Renal cortical epithelial cell (primary cell): ENCODE results near the gene ALOX5. TPM values are rescaled to one million over a fixed set of nuclear protein-coding genes. Genes with fewer than 3 reads are reported as not detected.

Experiments used
- DNase-seq: peaks from one replicate; pipeline ENCODE4 v3.0.0-alpha.2; 2011; ENCODE audit warnings: low read depth
- total RNA-seq: library from RNA; depleted of rRNA; stranded (reverse); fragments of >200 nt; gene quantifications from 2 replicates; pipeline ENCODE4 v1.2.3, GENCODE V29; 2014

Gene ALOX5
- total RNA-seq, 1 donor from 2014 or later: 32.4 TPM

DNA sequence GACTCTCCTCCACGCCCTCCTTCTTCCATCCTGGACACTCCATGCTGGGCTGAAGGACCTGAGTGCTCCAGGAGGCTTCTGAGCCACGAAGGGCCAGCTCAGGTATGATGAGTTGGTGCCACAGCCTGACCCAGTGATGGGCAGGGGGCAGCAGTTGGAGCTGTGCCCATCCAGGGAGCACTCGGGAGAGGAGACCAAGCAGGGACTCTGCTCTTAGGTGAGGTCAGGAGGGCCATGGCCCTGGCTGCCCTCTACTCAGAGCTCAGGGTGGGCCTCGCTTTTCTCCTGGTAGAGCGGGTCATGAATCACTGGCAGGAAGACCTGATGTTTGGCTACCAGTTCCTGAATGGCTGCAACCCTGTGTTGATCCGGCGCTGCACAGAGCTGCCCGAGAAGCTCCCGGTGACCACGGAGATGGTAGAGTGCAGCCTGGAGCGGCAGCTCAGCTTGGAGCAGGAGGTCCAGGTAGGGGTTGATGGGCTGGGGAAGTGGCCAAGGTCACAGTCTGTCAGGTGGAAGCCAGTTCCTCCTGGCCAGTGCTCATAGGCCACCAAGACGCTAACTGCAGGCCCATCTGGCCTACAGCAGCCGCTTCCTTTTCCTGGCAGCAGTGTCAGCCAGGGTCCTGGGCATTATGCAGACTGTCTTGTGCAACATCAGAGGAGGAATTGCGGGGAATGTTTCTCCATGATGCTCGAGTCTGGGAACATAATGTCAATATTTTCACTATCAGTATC lies 50.8 kb downstream of the ALOX5 start:
- DNase-seq: no peak

DNA sequence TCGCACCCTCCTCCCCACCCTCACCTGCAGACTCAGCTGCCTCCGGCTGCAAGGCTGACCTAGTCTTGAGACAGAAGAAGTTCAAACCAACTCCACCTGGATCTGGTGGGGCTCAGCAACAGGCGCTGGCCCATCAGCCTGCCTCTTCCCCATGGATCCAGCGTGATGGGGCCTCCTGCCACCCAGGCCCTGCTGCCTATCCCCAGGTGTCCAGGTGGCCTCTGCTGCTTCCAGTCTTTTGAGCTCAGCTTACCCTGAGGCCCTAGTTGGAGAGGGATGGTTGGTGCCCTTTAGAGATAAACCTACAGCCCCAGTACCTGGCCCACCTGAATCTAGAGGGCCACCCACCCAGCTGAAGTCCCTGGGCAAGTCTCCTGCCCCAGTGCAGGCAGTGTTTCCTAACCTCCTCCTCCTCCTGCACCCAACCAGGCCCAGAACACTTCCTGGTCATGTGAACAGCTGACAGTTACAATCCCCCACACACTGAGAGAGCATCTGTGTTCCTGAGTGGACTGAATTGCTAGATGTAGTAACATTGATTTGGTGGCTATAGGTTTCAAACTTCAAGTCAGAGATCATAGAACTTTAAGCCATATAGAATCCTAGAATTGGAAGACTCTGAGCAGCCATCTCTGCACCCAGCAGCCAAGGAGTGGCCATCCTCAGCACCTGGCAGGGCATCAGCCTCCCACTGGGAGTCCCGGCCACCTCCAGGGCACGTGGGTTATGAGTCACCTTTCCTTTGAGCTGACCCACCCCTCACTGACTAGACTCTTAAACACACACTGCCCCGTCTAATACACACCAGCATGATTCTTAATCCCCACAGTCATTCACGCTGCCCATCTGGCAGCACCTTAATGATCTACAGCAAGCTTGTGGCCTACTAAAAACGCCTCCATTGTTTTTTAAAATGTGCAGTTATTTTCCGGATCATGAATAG lies 51.9 kb downstream of the ALOX5 start:
- peak; percentile 42 for DNase-seq

DNA sequence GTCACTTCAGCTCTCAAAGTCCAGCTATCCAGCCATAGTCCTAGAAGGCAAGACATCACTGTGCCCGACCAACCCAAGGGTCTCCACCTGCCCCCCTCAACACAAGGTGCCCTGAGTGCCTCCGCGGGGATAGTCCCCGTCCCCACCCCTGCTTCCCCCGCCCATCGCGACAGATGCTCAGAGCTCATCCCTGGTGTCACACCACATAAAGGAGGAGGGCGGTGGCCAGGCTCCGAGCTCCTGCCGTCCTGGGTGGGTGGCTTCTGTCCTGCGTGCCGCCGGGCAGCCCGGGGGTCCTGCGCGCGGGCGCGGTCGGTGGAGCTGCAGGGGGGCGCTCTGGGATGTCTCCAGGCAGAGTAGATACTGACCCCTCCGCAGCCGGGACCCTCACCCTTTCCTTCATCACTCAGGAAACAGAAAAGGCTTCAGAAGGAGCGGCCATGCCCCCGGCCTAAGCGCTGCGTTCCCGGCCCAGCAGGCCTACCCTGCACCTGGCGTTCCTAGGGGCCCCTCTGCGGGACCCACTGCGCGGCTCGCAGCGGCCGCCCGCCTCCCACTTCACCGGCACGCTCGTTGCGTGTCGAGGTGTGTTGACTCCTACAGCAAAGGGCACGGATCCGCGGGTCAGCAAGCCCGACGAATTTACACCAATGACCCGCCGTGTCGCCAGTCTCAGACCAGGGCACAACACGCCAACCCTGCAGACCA lies 53.4 kb downstream of the ALOX5 start:
- no peak for DNase-seq

DNA sequence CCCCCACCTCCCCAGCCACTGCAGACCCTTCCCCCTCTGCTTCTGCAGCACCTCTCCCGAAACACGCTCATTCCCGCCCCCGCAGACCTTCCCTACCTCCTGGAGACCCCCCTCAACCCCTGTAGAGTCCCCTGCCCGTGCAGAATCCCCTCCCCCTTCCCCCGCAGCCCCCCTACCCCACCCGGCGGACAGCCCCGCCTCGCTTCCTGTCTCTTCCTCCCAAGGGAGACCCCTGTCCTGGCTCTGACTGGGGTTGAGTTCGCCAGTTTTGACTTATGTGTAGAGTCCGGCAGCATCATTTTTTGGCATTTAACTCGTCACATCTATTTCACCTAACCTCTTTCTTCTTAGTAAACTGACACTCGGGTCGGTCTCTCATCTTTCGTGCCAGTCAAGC lies 54.0 kb downstream of the ALOX5 start:
- DNase-seq: no peak

DNA sequence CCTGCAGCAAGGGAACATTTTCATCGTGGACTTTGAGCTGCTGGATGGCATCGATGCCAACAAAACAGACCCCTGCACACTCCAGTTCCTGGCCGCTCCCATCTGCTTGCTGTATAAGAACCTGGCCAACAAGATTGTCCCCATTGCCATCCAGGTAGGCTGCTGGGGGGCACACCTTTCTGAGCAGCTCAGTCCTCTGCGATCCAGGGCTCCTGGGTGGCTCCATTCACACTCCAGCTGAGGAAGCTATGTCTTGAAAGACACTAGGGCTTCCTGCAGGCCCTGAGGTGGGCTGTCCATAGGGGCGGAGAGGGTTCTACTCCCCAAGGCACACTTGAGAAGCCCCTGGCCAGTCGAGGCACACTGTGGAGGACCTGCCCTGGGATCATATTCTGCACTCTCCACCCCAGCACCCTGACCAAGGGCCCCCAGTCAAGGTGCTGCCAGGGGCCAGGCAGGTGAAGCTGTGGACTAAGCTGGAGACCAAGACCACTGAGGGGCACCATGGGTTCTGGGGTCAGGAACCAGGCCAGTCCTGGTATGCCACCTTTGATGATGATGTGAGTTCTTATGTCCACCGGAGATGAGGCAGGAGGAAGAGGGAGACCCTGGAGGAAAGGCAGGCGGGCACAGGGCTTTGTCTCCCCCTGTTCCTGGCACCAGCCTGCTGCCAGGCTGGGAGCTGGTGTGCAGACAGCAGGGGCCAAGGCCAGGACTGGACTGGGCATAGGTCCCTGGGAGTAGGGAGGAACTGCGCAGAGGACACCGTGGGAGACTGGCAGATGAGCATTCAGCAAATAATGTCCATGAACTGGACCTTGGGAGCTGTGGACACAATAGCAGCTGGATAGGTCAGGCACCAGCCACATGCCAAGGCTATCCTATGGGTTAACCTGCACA lies 54.8 kb downstream of the ALOX5 start:
- DNase-seq: no peak

DNA sequence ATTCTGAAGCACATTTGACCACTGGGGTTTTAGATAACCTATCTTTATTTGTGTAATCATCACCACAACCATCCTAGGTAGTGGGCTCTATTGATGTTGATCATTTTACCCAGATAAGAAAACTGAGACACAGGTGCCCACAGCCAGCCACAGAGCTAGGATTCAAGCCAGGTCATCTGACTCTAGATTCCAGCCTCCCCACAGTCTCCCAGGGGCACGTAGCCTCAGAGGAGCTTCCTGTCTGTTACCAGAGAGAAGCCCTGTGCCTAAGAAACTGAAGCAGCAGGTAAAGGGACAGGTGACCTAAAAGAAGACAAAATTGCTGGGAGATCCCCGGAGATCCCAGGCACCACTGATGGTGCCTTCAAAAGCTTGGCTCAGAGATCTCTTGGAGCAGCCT lies 55.8 kb downstream of the ALOX5 start:
- DNase-seq: no peak

DNA sequence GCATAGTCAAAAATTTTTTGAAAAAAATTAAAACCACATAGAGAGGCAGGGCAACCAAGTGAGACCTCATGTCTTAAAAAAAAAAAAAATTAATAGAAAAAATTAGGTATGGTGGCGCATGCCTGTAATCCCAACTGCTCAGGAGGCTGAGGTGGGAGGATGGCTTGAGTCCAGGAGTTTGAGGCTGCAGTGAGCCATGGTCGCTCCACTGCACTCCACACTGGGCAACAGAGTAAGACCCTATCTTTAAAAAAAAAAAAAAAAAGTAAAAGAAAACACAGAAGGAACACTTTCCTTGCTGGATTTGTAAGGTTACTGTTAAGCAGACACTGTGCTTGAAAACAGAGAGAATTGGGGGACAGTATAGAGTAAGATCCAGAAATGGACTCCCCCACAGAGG lies 58.1 kb downstream of the ALOX5 start:
- DNase-seq: no peak

DNA sequence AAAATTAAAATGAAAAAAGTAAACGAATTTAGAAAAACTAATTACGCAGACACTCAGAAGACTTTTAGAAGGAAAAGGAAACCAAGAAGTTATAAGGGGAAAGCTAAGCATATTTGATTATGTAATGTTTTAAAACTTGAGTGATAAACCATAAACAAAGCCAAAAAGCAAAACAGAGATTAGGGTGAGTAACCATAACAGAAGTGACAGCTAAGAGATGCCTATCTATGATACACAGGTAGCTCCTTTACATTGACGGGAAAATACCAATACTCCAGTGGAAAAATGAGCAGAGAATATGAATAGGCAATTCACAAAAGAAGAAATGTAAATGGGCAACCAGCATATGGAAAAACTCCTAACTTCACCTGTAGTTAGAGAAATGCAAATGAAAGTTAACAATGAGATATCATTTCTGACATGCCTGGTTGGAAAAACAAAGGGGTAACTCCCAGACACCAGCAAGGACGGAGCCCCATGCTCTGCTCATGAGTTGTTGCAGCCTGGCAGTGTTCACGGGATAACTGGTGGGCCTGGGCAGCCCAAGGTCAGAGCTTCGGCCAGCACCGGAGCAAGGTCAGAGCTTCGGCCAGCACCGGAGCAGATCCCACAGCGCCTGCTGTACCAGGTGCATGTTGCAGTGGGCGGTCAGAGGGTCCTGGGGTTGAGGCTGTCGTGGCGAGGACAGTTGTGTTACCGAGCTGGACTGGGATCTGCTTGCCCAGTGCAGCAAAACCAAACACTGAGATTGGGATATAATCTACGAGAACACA lies 58.9 kb downstream of the ALOX5 start:
- DNase-seq: no peak

DNA sequence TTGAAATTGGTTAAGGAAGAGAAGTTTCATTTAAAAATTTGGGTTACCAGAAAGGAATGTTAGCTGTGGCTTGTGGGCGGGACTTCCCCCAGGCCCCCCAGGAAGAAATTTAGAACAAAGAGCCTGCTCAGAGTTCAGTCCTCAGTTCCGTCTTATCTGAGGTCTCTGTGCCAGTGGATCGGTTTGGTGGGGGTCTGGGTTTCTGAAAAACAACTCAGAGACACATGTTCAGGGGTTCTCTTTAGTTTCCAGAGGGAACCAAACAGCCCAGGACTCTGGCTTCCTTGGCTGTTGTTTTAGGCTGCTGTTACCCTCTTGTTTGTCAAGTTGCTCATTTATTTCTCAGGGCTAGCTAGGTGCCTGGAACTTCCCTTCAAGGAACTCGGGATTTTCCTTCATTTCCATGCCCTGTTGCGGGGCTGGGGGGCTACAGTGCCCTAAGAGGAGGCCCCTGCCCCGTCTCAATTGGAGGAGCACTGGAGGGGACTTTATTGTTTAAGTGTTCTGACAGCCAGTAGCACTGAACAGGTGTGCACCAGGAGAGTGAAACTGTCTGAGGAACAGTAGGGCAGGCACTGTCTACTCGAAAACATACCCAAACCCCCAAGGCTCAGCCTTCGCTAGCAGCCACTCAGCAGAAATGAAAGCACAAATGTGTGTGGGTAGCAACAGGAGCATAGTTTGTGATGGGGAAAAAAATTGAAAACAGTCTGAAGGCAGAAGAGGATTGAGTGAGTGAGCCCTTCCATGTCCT lies 59.9 kb downstream of the ALOX5 start:
- DNase-seq: no peak

DNA sequence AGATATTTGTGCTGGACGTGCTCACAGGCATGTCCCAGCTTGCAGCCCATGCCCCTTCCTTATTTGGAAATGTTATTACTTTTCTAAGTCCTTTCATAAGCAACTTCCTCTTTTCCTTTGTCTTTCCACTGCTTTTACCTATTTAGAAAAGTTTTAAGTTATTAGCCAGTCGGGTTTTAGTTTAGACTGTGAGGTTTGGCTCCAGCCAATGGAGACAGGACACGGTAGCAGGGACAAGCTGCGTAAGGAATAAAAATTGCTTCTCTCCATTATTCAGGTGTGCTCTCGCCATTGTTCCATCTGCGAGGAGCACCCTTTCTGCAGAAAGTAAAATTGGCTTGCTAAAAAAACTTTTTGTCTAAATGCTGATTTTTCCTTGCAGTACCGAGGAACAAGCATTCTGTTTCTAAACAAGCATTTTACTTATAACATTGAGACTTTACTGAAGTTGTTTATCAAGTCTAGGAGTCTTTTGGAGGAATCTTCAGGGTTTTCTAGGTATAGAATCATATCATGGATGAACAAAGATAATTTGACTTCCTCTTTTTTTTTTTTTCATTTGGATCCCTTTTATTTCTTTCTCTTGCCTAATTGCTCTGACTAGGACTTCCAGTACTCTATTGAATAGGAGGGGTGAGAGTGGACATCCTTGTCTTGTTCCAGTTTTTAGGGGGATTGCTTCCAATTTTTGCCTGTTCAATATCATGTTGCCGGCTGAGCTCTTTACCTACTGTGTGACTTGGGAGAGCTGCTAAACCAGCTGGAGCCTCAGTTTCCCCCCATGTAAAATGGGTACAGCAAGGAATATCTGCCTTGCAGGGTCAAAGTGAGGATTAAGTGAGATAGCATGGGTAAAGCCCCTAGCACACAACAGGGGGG lies 63.8 kb downstream of the ALOX5 start:
- no peak for DNase-seq

DNA sequence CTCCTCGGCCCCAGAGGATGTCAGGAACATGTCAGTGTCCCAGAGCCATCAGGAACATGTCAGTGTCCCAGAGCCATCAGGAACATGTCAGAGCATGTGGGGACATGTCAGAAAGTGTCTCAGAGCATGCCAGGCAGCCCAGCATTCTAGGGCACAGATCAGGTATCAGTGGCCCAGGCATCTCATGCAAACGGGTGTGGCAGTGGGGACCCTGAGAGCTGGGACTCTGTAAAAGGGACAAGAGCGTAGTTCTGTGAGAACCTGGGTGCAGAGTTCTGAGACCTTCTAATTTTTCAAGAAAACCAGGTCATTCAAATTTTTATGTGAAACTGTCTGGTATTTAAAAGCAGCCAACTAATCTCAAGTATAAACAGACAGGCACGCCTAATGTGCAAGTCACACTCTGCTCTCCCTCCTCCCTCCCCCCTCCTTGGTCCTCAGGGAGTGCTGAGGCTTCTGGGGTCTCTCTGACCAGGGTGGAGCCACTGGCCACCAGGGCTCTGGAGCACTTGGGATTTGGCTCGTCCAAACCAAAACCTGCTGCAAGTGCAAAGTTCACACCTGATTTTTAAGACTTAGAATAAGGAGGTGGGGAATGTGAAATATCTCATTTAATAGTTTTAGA lies 64.6 kb downstream of the ALOX5 start:
- no peak for DNase-seq

DNA sequence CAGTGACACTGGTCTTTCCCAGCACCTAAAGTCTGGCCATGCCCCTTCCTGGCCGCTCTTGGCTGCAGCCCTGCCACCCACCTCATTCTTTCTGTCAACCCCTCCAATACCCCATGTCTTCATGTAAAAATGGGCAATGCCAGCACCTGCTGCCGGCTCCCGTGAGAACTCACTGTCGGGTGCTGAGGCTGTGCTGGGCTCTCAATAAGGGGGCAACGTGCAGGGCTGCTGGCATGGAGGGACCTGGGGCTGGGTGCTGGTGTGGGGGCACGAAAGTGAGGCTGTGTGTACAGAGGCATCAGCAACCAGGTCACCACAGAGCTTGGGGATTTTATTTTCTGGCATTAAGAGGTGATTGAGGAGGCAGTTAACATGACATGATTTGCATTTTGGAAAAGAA lies 65.3 kb downstream of the ALOX5 start:
- DNase-seq: no peak

DNA sequence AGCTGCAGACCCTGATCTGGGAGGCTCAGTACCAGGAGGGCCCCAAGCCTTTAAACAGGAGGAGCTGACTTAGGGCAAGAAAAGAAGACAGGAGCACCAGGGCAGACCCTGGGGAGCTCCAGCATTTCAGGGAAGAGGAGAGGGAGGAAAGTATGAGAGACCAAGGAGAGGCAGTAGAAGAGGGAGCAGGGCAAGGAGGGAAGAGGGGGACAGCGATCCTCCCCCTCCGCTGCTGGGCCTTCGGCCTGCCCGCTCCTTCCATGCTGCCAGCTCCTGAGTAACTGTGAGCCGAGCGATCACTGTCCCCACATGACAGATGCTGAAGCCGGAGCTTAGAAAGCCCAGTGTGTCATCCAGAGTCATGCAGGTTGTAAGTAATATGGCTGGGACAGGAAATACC lies 65.9 kb downstream of the ALOX5 start:
- DNase-seq: no peak

DNA sequence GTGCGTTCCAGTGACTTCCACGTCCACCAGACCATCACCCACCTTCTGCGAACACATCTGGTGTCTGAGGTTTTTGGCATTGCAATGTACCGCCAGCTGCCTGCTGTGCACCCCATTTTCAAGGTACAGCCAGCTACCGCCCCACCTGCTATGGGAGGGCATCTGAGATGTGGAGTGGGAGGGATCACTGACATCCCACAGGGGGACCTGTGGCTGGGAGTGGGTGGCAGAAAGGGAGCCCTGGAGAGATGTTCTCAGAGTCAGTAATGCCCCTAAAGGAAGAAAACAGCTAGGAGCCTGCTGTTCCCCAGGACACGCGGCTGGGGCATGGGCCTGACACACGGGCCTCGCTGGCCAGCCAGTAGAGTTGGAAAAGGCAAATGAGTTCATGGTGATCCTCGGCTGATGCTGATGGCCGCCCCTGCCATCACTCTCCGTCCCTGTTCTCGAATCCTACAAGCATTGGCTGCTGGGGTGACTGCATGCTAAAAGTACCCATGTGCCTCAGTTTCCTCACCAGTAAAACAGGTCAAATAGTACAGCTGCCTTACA lies 66.6 kb downstream of the ALOX5 start:
- no peak for DNase-seq

DNA sequence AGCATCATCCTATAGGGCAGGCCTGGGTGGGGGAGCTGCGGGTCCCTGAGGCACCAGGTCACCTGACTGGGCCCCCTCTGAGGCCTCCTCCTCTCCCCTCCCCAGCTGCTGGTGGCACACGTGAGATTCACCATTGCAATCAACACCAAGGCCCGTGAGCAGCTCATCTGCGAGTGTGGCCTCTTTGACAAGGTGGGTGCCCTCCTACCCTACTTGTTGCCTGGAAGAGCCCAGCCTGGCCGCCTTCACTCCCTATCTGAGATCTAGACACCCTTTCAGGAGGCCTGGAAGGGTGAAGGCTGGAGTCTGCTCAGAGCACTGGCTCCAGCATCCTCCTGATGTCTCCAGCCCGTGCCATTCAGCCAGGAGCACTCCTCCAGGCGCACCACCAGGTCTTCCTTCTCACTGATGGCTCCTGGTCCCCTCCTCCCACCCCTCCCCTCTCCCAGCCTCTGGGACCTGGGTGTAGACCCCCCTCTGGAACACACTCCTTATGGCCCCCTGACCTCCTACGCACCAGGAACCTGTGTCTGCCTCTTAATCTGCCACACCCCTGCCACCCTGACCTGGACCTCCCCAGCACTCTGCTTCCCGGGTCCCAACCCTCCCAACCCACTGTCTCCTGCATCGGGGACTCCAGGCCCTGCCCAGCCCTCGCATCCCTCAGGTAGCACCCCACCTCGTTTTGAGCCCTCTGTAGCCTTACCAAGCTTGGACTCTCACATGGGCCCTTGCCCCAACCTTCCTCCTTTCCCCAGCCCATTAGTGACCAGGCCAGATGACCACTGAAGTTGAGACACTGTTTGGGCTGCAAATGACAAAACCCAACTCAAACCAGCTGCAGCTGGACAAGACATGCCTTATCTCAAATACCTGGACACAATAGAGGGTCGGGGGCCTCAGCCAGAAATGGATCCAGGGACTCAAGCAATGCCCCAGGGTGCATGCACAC lies 67.5 kb downstream of the ALOX5 start:
- DNase-seq: no peak

DNA sequence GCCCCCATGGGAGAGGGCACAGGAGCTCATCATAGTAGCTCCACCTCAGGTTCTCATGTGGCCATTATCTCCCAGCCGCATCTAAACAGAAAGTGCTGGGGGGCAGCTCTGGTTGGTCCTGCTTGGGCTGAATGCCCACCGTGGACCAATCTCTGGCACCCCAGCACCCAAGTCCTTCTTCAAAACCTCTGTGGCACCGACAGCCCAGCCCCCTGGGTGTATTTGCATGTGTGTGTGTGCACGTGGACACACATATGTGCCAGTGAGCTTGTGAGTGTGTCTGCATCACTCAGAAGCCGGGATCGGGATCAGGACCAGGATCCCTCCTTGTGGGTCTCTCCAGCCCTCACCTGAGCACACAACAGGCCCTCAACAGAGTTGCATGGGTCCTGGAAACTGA lies 68.2 kb downstream of the ALOX5 start:
- DNase-seq: no peak

DNA sequence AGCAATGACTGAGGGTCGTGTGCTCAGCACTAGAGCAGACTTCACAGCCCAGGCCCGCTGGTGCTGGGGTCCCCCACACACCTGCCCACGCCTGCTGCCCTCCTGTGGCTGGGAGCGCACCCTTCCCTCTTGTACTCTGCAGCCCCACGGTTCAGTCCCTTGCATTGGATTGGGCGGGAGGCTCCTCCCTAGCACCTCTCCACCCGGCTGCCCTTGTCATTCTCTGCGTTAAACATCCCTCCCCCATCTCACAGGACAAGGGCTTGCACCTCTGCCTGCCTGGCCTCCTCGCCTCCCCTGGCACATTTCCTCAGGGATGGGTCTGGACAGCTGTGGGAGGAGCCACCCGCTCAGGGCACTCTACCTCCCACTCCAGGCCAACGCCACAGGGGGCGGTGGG lies 68.6 kb downstream of the ALOX5 start:
- DNase-seq: no peak
